GM23248 (cell line): ENCODE results near the gene PIK3CG.

Experiments used
- EZH2 ChIP-seq: fragments of 200-600 bp; sonication (generic); IDR thresholded peaks from 2 replicates; pipeline ENCODE4 v1.6.1; 2018; ENCODE audit warnings: antibody characterized with exemption, mild to moderate bottlenecking; ENCODE audit not compliant: insufficient read depth, poor library complexity, severe bottlenecking
- EZH2phosphoT487 ChIP-seq: fragments of 200-600 bp; sonication (generic); IDR thresholded peaks from 2 replicates; pipeline ENCODE4 v1.6.1; 2018; ENCODE audit warnings: antibody characterized with exemption, moderate library complexity, mild to moderate bottlenecking, low read depth; ENCODE audit not compliant: insufficient read depth

DNA sequence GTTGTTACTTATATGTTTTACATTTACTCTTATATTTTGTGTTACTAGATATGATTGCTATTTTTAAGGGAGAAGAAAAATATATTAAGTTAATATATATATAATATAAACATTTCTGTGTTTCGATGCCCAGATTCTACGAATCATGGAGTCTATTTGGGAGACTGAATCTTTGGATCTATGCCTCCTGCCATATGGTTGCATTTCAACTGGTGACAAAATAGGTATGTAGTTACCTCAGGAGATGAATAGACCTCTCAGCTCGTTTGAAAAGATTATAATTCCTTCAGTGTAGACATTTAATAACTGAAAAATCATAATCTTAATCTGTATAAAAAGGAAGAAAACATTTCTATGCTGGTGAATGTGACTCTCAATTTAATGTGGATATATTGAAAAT lies 16.9 kb downstream of the PIK3CG start:
- TF ChIP-seq EZH2 (no peak), EZH2phosphoT487 (no peak)
